Neural progenitor cell (in vitro differentiated cells): ENCODE data around the gene ITCH.

Experiments
- CTCF ChIP-seq: fragments of 200-600 bp; sonication (generic); IDR thresholded peaks from 2 replicates; pipeline ENCODE4 v1.5.1; 2017; ENCODE audit warnings: antibody characterized with exemption, mild to moderate bottlenecking
- EZH2 ChIP-seq: fragments of 200-600 bp; sonication (generic); IDR thresholded peaks from 2 replicates; pipeline ENCODE4 v1.6.1; 2017; ENCODE audit warnings: antibody characterized with exemption, mild to moderate bottlenecking, moderate library complexity

GRCh38 chr20:34475979-34476736, 113.1 kb downstream of the ITCH start:
- TF ChIP-seq CTCF (no peak), EZH2 (no peak)
